Adrenal gland (tissue), 12 donors: ENCODE data around the gene FAM131C. TPM values are rescaled to one million over a fixed set of nuclear protein-coding genes. Genes with fewer than 3 reads are reported as not detected.

ENCODE experiments used
- DNase-seq, 7 donors: peaks; one replicate each; pipeline ENCODE4 v3.0.0-alpha.2; 2019 to 2020
- H3K27ac ChIP-seq, 5 donors: fragments of 200-600 bp; sonication (generic) in 4 of 5; 1 replicate in 3 of 5; 2 replicates in 2 of 5; pipeline versions ENCODE4 v1.5.1 to v1.8.0; 2016 to 2020; ENCODE audit warnings: mild to moderate bottlenecking in 1 of 5
- H3K27me3 ChIP-seq: fragments of 200-600 bp; 2 replicates; pipeline ENCODE4 v1.8.0; 2021
- H3K36me3 ChIP-seq, 2 donors: fragments of 200-600 bp; replicated peaks in 1 of 2; 1 replicate in 1 of 2; 2 replicates in 1 of 2; pipeline versions ENCODE4 v1.5.1 to v1.8.0; 2018 to 2022
- H3K4me1 ChIP-seq, 2 donors: fragments of 200-600 bp; replicated peaks in 1 of 2; 1 replicate in 1 of 2; 2 replicates in 1 of 2; pipeline versions ENCODE4 v1.5.1 to v1.8.0; 2018 to 2021
- H3K4me3 ChIP-seq, 4 donors: fragments of 200-600 bp; sonication (generic) in 3 of 4; one replicate each; pipeline ENCODE4 v1.5.1; 2016 to 2018
- H3K9me3 ChIP-seq, 3 donors: fragments of 200-600 bp; sonication (generic) in 1 of 3; replicated peaks in 1 of 3; 1 replicate in 2 of 3; 2 replicates in 1 of 3; pipeline versions ENCODE4 v1.5.1 to v1.8.0; 2016 to 2021
- POLR2A ChIP-seq, 2 donors: fragments of 450-650 bp; IDR thresholded peaks; one replicate each; pipeline ENCODE4 v1.6.1; 2017; ENCODE audit warnings: antibody characterized with exemption in 2 of 2, mild to moderate bottlenecking in 2 of 2, moderate library complexity in 1 of 2
- WGBS, 4 donors: extraction: QIAGEN DNeasy Blood & Tissue Kit in 2 of 4; methylation state at CpG; one replicate each; pipeline versions ENCODE4 v1.1.5 to v1.1.7; 2013 to 2017; 5-methylcytosine and 5-hydroxymethylcytosine counted together
- intact Hi-C, 2 donors: fragments of 100-400 bp; cut with DNase I; formaldehyde crosslinking; loops; one replicate each; pipeline versions ENCODE4 v1.14.1 to v1.15.0; 2022 to 2023
- polyA plus RNA-seq, 3 donors: library from polyadenylated mRNA; stranded (reverse); fragments of 200-250 nt in 2 of 3; fragments of 350-450 nt in 1 of 3; fragmentation: Illumina TruSeq in 1 of 3; extraction: RNeasy Lipid Tissue Mini Kit (QIAGEN cat#74804) in 1 of 3; gene quantifications; one replicate each; pipeline ENCODE4 v1.2.3, GENCODE V29; 2013 to 2014
- total RNA-seq, 9 donors: library from RNA; depleted of rRNA in 4 of 9; stranded (reverse); fragments of >200 nt in 4 of 9; fragments of 120-200 nt in 1 of 9; fragmentation: NEBNext Ultra II Directional in 1 of 9; extraction: Animal tissue kit (Norgen Biotek cat#: 25700) in 1 of 9; gene quantifications; one replicate each; pipeline versions ENCODE4 v1.1.0 to v1.2.4, GENCODE V29; 2013 to 2023
- TF ChIP-seq, protein P1 (sequence below), 6 experiments: fragments of 450-650 bp in 4 of 6; fragments of 200-600 bp in 2 of 6; sonication (generic) in 1 of 6; IDR thresholded peaks; 1 replicate in 5 of 6; 2 replicates in 1 of 6; pipeline versions ENCODE4 v1.5.1 to v1.8.0; 2016 to 2021; ENCODE audit warnings: antibody characterized with exemption in 6 of 6, mild to moderate bottlenecking in 2 of 6, moderate library complexity in 1 of 6
- donor health status: healthy with polysubstance abuse.
- donor health status: Bipolar disorder and iron deficiency.
- donor health status: DM: yes; HTN: yes; CAD: no.
- donor health status: DM: no; HTN: no; CAD: no.
- donor health status: DM: no; HTN: no; CAD: no.
- donor health status: DM: yes; HTN: yes; CAD: no.

The FAM131C gene
- total and polyA plus RNA-seq, 12 donors: 3.0 to 12.0 (median 4.9) TPM

DNA sequence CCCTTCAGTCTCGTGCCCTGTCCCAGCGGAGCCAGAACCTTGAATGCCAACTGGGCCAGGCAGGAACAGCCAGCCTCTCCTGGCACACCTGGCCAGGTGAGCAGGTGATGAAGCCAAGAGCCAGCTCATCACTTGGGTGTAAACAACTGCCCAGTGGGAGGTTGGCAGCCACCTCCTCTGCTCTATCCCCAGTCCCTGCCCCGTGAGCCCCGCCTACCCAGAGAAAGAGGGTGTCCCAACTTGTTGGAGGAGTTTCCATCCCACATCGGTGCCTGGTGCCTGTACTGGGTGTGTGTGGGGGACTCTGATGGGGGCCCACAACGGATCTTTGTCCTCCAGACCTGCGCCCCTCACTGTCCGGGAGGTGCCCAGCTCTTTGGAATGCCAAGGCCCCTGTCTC, 17.8 kb upstream of the FAM131C start:
- TF ChIP-seq, protein P1, sequence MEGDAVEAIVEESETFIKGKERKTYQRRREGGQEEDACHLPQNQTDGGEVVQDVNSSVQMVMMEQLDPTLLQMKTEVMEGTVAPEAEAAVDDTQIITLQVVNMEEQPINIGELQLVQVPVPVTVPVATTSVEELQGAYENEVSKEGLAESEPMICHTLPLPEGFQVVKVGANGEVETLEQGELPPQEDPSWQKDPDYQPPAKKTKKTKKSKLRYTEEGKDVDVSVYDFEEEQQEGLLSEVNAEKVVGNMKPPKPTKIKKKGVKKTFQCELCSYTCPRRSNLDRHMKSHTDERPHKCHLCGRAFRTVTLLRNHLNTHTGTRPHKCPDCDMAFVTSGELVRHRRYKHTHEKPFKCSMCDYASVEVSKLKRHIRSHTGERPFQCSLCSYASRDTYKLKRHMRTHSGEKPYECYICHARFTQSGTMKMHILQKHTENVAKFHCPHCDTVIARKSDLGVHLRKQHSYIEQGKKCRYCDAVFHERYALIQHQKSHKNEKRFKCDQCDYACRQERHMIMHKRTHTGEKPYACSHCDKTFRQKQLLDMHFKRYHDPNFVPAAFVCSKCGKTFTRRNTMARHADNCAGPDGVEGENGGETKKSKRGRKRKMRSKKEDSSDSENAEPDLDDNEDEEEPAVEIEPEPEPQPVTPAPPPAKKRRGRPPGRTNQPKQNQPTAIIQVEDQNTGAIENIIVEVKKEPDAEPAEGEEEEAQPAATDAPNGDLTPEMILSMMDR (IDR thresholded peaks at IDR 0.05): no peak
- TF ChIP-seq POLR2A (IDR thresholded peaks at IDR 0.05): no peak
- WGBS, 4 donors: 77 to 88% (median 84%) methylated on average over 7 to 8 of the region's 8 CpGs
- Histone ChIP-seq H3K4me3 (no peak overlapping the region), H3K9me3 (no peaks in the 10 kb centered on the region), H3K27ac (no peak overlapping the region), H3K4me1 (no peaks in the 10 kb centered on the region), H3K27me3 (no peaks in the 10 kb centered on the region), H3K36me3 (no peaks in the 10 kb centered on the region)
- no peak for DNase-seq
- intact Hi-C loops: no loop called here

DNA sequence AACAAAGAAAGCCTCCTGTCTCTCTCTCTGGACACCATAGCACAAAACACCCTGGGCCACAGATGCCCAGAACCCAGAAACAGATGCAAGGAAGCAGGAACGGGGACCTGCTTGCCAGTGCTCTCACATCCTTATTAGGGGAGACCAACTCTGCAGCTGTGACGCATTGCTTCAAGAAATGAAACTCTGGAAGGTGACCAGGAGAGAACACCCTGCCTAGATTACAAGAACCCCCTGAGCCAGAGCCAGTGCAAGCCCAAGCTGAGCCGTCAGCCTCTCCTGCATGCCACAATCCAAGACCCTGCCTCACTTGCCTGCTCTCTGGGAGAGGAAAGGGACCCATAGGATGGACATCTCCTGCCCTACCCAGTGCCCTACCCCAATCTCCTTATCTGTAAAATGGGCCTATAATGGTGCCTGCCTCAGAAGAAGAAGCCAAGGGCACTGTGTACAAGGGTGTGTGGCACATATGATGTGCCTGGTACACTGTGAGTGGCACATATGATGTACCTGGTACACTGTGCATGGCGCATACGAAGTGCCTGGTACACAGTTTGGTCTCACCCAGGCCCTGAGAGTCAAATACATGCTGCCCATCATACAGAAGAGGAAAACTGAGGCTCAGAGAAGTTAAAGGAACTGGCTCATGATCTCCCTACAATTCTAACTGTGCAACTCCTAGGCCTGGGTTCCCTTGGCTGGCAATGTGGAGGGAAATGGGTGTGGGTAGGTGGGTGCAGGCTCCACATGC, 16.8 kb upstream of the FAM131C start:
- Histone ChIP-seq H3K36me3 (no peaks in the 10 kb centered on the region), H3K9me3 (no peaks in the 10 kb centered on the region), H3K27me3 (no peaks in the 10 kb centered on the region), H3K27ac (no peak overlapping the region), H3K4me1 (no peaks in the 10 kb centered on the region), H3K4me3 (no peak overlapping the region)
- intact Hi-C loops: no loop called here
- 81 to 94% (median 86%) methylated on average over 3 to 5 of the region's 5 CpGs for WGBS, 4 donors
- DNase-seq: no peak
- TF ChIP-seq, protein P1 (IDR thresholded peaks at IDR 0.05): no peak
- no peak for TF ChIP-seq POLR2A (IDR thresholded peaks at IDR 0.05)

DNA sequence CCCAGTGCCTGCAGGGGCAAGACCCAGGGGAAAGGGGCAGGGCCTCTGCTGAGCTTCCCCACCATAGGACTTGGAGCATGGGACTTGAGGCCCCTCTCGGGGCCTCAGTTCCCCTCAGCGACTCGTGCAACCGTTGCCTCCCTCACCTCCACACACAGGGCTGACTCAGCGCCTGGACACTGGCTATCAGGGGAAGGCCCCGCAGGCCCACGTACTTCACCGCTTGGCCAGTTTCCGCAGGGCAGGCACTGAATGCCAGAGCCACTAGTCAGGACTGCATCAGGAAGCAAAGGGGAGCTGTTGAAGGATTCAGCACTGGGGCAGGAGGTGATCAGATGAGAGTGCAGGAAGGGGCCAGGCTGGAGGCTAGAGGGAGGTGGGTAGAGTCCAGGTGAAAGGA, 15.5 kb upstream of the FAM131C start:
- no peak overlapping the region for H3K4me3 ChIP-seq
- DNase-seq: no peak
- 80 to 88% (median 84%) methylated on average over 1 to 9 of the region's 9 CpGs for whole genome bisulfite sequencing, 4 donors
- intact Hi-C loops: loop anchor here (10.0 kb wide), 2 partner anchors 46 to 266 kb away; partner anchors contain the start of gene FBXO42 (in 2 of the 2)
- no peaks in the 10 kb centered on the region for H3K9me3 ChIP-seq
- no peaks in the 10 kb centered on the region for H3K27me3 ChIP-seq
- no peaks in the 10 kb centered on the region for H3K4me1 ChIP-seq
- TF ChIP-seq, protein P1 (IDR thresholded peaks at IDR 0.05): no peak
- TF ChIP-seq POLR2A (IDR thresholded peaks at IDR 0.05): no peak
- H3K36me3 ChIP-seq: no peaks in the 10 kb centered on the region
- H3K27ac ChIP-seq: no peak overlapping the region

DNA sequence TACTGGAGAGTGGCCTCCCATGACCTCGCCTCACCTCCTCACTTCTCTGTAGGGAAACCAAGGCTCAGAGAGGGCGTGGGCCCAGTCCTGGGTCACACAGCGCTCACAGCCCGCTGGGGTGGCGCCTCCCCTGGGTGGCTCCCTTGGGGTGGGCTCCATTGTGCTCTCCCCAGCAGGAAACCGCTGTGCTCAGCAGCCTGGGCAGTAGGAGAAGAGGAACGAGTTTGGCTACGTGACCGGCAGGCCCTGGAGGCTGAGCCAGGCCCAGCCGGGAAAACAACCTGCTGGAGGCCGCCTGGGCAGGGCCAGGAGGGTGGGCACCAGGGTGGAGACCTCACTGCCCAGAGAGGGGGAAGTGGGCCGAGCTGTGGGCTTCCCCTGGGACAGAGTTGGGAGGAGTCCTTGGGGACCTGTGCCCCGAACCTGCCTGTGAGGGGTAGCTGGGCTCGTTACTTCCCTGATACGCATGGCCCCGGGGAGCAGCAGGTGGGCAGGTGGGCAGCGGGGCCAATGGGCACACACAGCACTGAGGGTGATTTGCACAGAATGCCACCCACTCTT, 15.0 kb upstream of the FAM131C start:
- Histone ChIP-seq H3K4me1 (no peaks in the 10 kb centered on the region), H3K27ac (no peak overlapping the region), H3K36me3 (no peaks in the 10 kb centered on the region), H3K27me3 (no peaks in the 10 kb centered on the region), H3K4me3 (no peak overlapping the region), H3K9me3 (no peaks in the 10 kb centered on the region)
- no peak for TF ChIP-seq POLR2A (IDR thresholded peaks at IDR 0.05)
- TF ChIP-seq, protein P1 (IDR thresholded peaks at IDR 0.05): no peak
- 85 to 95% (median 91%) methylated on average over 8 to 17 of the region's 17 CpGs for WGBS, 4 donors
- DNase-seq: no peak
- intact Hi-C loops: loop anchor here (10.0 kb wide), 2 partner anchors 46 to 266 kb away; partner anchors contain the start of gene FBXO42 (in 2 of the 2)
